MCF 10A (cell line): ENCODE measurements around the gene ACAP3. TPM values are rescaled to one million over a fixed set of nuclear protein-coding genes. Genes with fewer than 3 reads are reported as not detected.

Experiments
- BruUV-seq: library from RNA; stranded (reverse); fragments of 400-500 nt; replicated peaks from 2 replicates; lab custom pipeline; 2021; lab: Mats Ljungman, UMichigan
- CTCF ChIA-PET: fragments of 300-600 bp; sonication (Branson Sonifier 250); formaldehyde crosslinking; extraction: SDS; loops from one replicate; lab custom pipeline; 2021; ENCODE audit warnings: antibody characterized with exemption, inconsistent platforms; lab: Yijun Ruan, JAX
- POLR2A ChIA-PET: fragments of 300-600, 350-650 bp; sonication (Branson Sonifier 250); formaldehyde crosslinking; extraction: SDS; loops from one replicate; lab custom pipeline; 2020; ENCODE audit warnings: antibody characterized with exemption, inconsistent platforms; lab: Yijun Ruan, JAX
- DNase-seq: peaks from one replicate; pipeline ENCODE4 v3.0.0-alpha.2; 2018; ENCODE audit not compliant: unreplicated experiment
- H3K27ac Mint-ChIP-seq: one replicate; pipeline ENCODE4 v1.8.0; 2022; ENCODE audit warnings: mild to moderate bottlenecking, low read depth, mixed read lengths; ENCODE audit not compliant: unreplicated experiment
- H3K27me3 Mint-ChIP-seq: one replicate; pipeline ENCODE4 v1.8.0; 2022; ENCODE audit warnings: mixed read lengths; ENCODE audit not compliant: insufficient read depth, unreplicated experiment
- H3K36me3 Mint-ChIP-seq: one replicate; pipeline ENCODE4 v1.8.0; 2022; ENCODE audit warnings: mild to moderate bottlenecking, moderate library complexity, mixed read lengths; ENCODE audit not compliant: insufficient read depth, unreplicated experiment
- H3K4me1 Mint-ChIP-seq: one replicate; pipeline ENCODE4 v1.8.0; 2022; ENCODE audit warnings: mixed read lengths; ENCODE audit not compliant: insufficient read depth, unreplicated experiment
- H3K4me3 Mint-ChIP-seq: one replicate; pipeline ENCODE4 v1.8.0; 2022; ENCODE audit warnings: mild to moderate bottlenecking, moderate library complexity, mixed read lengths; ENCODE audit not compliant: unreplicated experiment
- H3K9me3 Mint-ChIP-seq: one replicate; pipeline ENCODE4 v1.8.0; 2022; ENCODE audit warnings: mixed read lengths; ENCODE audit not compliant: unreplicated experiment
- intact Hi-C: fragments of 100-400 bp; cut with micrococcal nuclease; formaldehyde crosslinking; loops from 2 replicates; pipeline ENCODE4 v1.14.1; 2022
- total RNA-seq: library from RNA; stranded (reverse); gene quantifications from 2 replicates; pipeline ENCODE4 v1.2.3, GENCODE V29; 2022
- TF ChIP-seq, protein P1 (sequence below): fragments of 200-600 bp; IDR thresholded peaks from one replicate; pipeline ENCODE4 v1.8.0; 2022; ENCODE audit warnings: antibody characterized with exemption, mild to moderate bottlenecking; ENCODE audit not compliant: unreplicated experiment

Gene ACAP3
- total RNA-seq, 1 experiment from 2014 or later, result 33.5 TPM

DNA sequence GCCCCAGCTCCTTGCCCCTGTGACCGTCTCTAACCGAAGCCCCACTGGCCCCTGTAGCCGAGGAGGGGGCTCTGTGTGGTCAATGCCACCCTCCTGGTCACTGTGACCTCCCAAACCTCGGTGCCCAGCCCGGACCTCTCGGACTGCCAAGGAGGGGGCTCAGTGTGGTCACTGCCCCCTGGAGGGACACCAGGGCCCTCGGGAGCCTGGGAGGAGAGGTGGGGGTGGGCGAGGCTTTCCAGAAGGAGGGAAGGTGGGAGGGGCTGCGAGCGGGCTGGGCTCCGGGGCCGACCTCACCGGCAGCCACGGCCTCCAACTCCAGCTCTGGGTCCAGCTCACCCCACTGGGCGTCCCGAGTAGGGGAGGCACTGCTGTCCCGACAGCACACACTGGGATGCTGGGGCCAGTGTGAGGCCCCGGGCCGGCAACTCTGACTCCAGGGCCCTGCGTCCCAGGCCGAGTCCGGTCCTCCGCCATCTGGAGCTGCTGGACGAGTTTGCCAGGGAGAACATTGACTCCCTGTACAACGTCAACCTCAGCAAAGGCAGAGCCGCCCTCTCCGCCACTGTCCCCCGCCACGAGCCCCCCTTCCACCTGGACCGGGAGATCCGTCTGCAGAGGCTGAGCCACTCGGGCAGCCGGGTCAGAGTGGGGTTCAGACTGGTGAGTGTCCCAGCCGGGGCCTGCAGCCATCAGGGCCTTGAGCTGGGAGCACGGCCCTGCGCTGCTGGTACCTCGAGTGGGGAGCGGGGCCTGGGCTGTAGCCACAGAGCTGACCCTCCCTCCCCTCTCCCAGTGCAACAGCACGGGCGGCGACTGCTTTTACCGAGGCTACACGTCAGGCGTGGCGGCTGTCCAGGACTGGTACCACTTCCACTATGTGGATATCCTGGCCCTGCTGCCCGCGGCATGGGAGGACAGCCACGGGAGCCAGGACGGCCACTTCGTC, 21.1 kb downstream of the ACAP3 start:
- POLR2A ChIA-PET, result interaction anchor here (0.6 to 1.8 kb wide), 3 partner anchors 8 to 254 kb away, joined by 3 to 9 read pairs (median 3); no protein-coding TSS in a partner anchor
- Mint-ChIP-seq H3K4me1 (peaks cover 6% of the 10 kb centered on the region), H3K27ac (no peak overlapping the region), H3K4me3 (no peak overlapping the region), H3K36me3 (no peaks in the 10 kb centered on the region), H3K9me3 (no peaks in the 10 kb centered on the region), H3K27me3 (no peaks in the 10 kb centered on the region)
- no TSS peak for BruUV-seq
- no peak for DNase-seq
- TF ChIP-seq, protein P1, sequence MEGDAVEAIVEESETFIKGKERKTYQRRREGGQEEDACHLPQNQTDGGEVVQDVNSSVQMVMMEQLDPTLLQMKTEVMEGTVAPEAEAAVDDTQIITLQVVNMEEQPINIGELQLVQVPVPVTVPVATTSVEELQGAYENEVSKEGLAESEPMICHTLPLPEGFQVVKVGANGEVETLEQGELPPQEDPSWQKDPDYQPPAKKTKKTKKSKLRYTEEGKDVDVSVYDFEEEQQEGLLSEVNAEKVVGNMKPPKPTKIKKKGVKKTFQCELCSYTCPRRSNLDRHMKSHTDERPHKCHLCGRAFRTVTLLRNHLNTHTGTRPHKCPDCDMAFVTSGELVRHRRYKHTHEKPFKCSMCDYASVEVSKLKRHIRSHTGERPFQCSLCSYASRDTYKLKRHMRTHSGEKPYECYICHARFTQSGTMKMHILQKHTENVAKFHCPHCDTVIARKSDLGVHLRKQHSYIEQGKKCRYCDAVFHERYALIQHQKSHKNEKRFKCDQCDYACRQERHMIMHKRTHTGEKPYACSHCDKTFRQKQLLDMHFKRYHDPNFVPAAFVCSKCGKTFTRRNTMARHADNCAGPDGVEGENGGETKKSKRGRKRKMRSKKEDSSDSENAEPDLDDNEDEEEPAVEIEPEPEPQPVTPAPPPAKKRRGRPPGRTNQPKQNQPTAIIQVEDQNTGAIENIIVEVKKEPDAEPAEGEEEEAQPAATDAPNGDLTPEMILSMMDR, result no peak
- CTCF ChIA-PET, result no interaction called here
- intact Hi-C loops, result no loop called here

DNA sequence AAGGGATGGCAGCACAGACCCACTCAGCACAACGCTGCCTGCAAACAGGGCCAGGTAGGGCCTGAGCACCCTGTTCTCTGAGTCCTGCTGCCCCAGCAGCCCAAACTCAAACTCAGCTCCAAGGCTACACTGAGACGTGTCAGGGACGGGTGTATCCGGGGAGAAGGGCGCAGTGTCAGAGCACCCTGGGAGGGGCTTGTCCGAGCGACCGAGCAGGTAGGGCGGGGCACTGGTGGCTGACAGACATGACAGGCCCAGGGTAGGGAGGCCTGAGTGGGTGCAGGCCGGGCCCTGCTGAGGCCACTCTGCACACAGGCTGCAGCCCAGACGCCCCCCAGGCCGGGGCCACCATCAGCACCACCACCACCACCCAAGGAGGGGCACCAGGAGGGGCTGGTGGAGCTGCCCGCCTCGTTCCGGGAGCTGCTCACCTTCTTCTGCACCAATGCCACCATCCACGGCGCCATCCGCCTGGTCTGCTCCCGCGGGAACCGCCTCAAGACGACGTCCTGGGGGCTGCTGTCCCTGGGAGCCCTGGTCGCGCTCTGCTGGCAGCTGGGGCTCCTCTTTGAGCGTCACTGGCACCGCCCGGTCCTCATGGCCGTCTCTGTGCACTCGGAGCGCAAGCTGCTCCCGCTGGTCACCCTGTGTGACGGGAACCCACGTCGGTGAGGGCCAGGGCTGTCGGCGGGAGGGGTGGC, 22.0 kb downstream of the ACAP3 start:
- no peaks in the 10 kb centered on the region for H3K9me3 Mint-ChIP-seq
- H3K4me3 Mint-ChIP-seq, result no peak overlapping the region
- intact Hi-C loops, result no loop called here
- no peak for DNase-seq
- ChIA-PET CTCF (interaction anchor here (1.1 kb wide), 1 partner anchor 163 kb away, joined by 4 read pairs; no protein-coding TSS in a partner anchor), POLR2A (interaction anchor here (0.9 to 1.8 kb wide), 2 partner anchors 9 to 35 kb away, joined by 3 to 9 read pairs; no protein-coding TSS in a partner anchor)
- H3K27ac Mint-ChIP-seq, result no peak overlapping the region
- H3K4me1 Mint-ChIP-seq, result peaks cover 6% of the 10 kb centered on the region
- no TSS peak for BruUV-seq
- H3K27me3 Mint-ChIP-seq, result no peaks in the 10 kb centered on the region
- H3K36me3 Mint-ChIP-seq, result no peaks in the 10 kb centered on the region
- TF ChIP-seq, protein P1, result no peak

DNA sequence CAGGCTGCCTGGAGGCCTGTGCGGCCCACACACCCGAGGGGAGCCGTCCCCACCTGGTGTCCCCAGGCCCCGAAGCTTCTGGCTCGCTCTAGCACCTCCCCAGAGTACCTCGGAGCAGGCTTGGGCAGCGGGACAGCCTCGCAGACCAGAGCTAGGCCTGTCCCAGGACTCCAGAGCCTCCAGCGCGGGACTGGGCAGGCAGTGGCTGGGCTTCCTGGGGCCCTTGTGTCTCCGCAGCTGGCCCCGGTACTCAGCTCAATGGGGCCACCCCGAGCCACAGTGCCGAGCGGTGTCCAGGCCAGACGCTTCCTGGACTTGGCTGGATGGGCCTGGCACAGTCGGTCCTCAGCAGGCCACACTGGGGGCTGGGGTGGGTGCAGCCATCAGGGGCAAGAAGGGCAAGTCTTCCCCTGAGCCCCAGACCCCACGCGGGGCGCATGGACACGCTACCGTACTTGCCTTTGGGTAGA, 22.6 kb downstream of the ACAP3 start:
- Mint-ChIP-seq H3K27me3 (no peaks in the 10 kb centered on the region), H3K4me3 (no peak overlapping the region), H3K36me3 (no peaks in the 10 kb centered on the region), H3K27ac (no peak overlapping the region), H3K9me3 (no peaks in the 10 kb centered on the region), H3K4me1 (peaks cover 6% of the 10 kb centered on the region)
- ChIA-PET CTCF (interaction anchor here (1.1 kb wide), 1 partner anchor 163 kb away, joined by 4 read pairs; no protein-coding TSS in a partner anchor), POLR2A (interaction anchor here (0.7 to 1.8 kb wide), 2 partner anchors 14 to 35 kb away, joined by 3 read pairs; no protein-coding TSS in a partner anchor)
- DNase-seq, result no peak
- intact Hi-C loops, result no loop called here
- BruUV-seq, result no TSS peak
- TF ChIP-seq, protein P1, result no peak
